Measurements from ENCODE around the gene HMGB1.

- TF ChIP-seq, protein P1, sequence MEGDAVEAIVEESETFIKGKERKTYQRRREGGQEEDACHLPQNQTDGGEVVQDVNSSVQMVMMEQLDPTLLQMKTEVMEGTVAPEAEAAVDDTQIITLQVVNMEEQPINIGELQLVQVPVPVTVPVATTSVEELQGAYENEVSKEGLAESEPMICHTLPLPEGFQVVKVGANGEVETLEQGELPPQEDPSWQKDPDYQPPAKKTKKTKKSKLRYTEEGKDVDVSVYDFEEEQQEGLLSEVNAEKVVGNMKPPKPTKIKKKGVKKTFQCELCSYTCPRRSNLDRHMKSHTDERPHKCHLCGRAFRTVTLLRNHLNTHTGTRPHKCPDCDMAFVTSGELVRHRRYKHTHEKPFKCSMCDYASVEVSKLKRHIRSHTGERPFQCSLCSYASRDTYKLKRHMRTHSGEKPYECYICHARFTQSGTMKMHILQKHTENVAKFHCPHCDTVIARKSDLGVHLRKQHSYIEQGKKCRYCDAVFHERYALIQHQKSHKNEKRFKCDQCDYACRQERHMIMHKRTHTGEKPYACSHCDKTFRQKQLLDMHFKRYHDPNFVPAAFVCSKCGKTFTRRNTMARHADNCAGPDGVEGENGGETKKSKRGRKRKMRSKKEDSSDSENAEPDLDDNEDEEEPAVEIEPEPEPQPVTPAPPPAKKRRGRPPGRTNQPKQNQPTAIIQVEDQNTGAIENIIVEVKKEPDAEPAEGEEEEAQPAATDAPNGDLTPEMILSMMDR (IDR thresholded peaks at IDR 0.05; ENCODE audit: low read depth, low read length), result no peak
- no peak for TF ChIP-seq MYC (IDR thresholded peaks at IDR 0.05; ENCODE audit: low read depth, low read length)
Measured at GRCh38 chr13:30412346-30412745, 53.4 kb downstream of the HMGB1 start.
